Measurements from ENCODE around the gene NOTCH2. TPM values are rescaled to one million over a fixed set of nuclear protein-coding genes. Genes with fewer than 3 reads are reported as not detected.

Gene NOTCH2
- total RNA-seq, 1 experiment from 2014 or later: 4.7 TPM

DNA sequence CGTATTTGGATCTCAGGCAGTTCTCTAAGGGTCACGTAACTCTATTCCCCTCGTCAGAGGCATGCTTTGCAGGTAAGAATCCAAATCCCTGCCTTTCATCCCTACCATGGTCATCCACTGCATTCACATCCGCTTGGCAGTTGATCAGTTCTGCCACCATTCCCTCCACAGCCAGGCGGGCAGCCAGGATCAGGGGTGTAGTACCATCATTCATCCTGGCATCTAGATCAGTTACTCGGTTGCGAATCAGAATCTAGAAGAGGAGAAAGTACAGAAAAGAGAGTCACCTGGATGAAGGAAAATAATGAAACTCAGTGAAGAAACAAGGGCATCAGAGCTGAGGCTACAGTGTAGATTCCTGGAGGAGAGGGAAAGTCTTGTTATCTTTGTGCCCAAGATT is 151.2 kb downstream of the NOTCH2 start:
- no peak overlapping the region for H3K4me3 ChIP-seq (ENCODE audit: low read length)
- DNase-seq: no peak
- no peaks in the 10 kb centered on the region for H3K9me3 ChIP-seq (ENCODE audit: low read length)
- no peaks in the 10 kb centered on the region for H3K36me3 ChIP-seq (ENCODE audit: insufficient read depth, low read length)
- no peaks in the 10 kb centered on the region for H4K20me1 ChIP-seq (ENCODE audit: insufficient read depth, low read depth, low read length)
- no peaks in the 10 kb centered on the region for H3K4me1 ChIP-seq (ENCODE audit: low read length)
- H3K27ac ChIP-seq (ENCODE audit: low read length): no peak overlapping the region
- H3K27me3 ChIP-seq (ENCODE audit: low read length): no peaks in the 10 kb centered on the region
- H3K79me2 ChIP-seq (ENCODE audit: low read length): no peaks in the 10 kb centered on the region
- H3K4me2 ChIP-seq (ENCODE audit: low read depth, low read length, poor library complexity, severe bottlenecking): no peak overlapping the region
- H2AFZ ChIP-seq (ENCODE audit: low read length): no peak overlapping the region
- no peak overlapping the region for H3K9ac ChIP-seq (ENCODE audit: low read length)
- H3K9me2 ChIP-seq (replicated peaks; ENCODE audit: insufficient read depth, low read length): no peaks in the 10 kb centered on the region

- Histone ChIP-seq H3K79me2 (ENCODE audit: low read length) (no peaks in the 10 kb centered on the region), H3K4me2 (ENCODE audit: low read depth, low read length, poor library complexity, severe bottlenecking) (no peak overlapping the region), H3K27me3 (ENCODE audit: low read length) (no peaks in the 10 kb centered on the region), H3K27ac (ENCODE audit: low read length) (no peak overlapping the region), H3K9me2 (replicated peaks; ENCODE audit: insufficient read depth, low read length) (no peaks in the 10 kb centered on the region), H3K9me3 (ENCODE audit: low read length) (no peaks in the 10 kb centered on the region), H3K36me3 (ENCODE audit: insufficient read depth, low read length) (no peaks in the 10 kb centered on the region), H3K9ac (ENCODE audit: low read length) (no peak overlapping the region), H4K20me1 (ENCODE audit: insufficient read depth, low read depth, low read length) (no peaks in the 10 kb centered on the region), H3K4me3 (ENCODE audit: low read length) (no peak overlapping the region), H2AFZ (ENCODE audit: low read length) (no peak overlapping the region), H3K4me1 (ENCODE audit: low read length) (no peaks in the 10 kb centered on the region)
- DNase-seq: no peak
These were observed 152.0 kb downstream of the NOTCH2 start for GRCh38 chr1:119917304-119918055.

GRCh38 chr1:119915517-119915916 is 153.9 kb downstream of the NOTCH2 start:
- Histone ChIP-seq H3K27ac (ENCODE audit: low read length) (no peak overlapping the region), H3K9me2 (replicated peaks; ENCODE audit: insufficient read depth, low read length) (no peaks in the 10 kb centered on the region), H3K9me3 (ENCODE audit: low read length) (no peaks in the 10 kb centered on the region), H3K27me3 (ENCODE audit: low read length) (no peaks in the 10 kb centered on the region), H3K4me3 (ENCODE audit: low read length) (no peak overlapping the region), H3K4me2 (ENCODE audit: low read depth, low read length, poor library complexity, severe bottlenecking) (no peak overlapping the region), H3K79me2 (ENCODE audit: low read length) (no peaks in the 10 kb centered on the region), H4K20me1 (ENCODE audit: insufficient read depth, low read depth, low read length) (no peaks in the 10 kb centered on the region), H3K4me1 (ENCODE audit: low read length) (no peaks in the 10 kb centered on the region), H2AFZ (ENCODE audit: low read length) (no peak overlapping the region), H3K9ac (ENCODE audit: low read length) (no peak overlapping the region), H3K36me3 (ENCODE audit: insufficient read depth, low read length) (no peaks in the 10 kb centered on the region)
- DNase-seq: no peak

GRCh38 chr1:119914071-119914470 is 155.4 kb downstream of the NOTCH2 start:
- Histone ChIP-seq H3K79me2 (ENCODE audit: low read length) (no peaks in the 10 kb centered on the region), H3K9ac (ENCODE audit: low read length) (no peak overlapping the region), H3K9me2 (replicated peaks; ENCODE audit: insufficient read depth, low read length) (no peaks in the 10 kb centered on the region), H3K4me3 (ENCODE audit: low read length) (no peak overlapping the region), H3K4me1 (ENCODE audit: low read length) (no peaks in the 10 kb centered on the region), H3K9me3 (ENCODE audit: low read length) (no peaks in the 10 kb centered on the region), H3K36me3 (ENCODE audit: insufficient read depth, low read length) (no peaks in the 10 kb centered on the region), H4K20me1 (ENCODE audit: insufficient read depth, low read depth, low read length) (no peaks in the 10 kb centered on the region), H3K27me3 (ENCODE audit: low read length) (no peaks in the 10 kb centered on the region), H2AFZ (ENCODE audit: low read length) (no peak overlapping the region), H3K27ac (ENCODE audit: low read length) (no peak overlapping the region), H3K4me2 (ENCODE audit: low read depth, low read length, poor library complexity, severe bottlenecking) (no peak overlapping the region)
- DNase-seq: no peak

DNA sequence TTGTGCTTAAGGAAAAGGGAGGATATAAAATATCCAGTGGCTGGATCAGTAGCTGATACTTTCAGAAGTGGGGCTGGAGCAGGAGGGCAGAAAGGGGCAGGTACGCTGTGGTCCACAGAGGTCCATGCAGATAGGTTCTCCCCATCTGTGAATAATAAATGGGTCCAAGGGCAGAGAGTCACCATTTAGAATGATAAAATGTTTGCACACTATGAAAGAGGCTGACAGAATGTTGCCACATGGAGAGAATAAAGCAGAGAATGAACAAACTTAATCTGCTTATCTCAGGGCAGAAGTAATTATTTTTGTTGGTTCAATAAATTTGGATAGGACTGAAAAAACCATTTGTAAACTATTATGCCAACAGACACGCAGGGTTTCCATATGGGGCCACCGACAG is 156.5 kb downstream of the NOTCH2 start:
- DNase-seq: no peak
- Histone ChIP-seq H2AFZ (ENCODE audit: low read length) (no peak overlapping the region), H4K20me1 (ENCODE audit: insufficient read depth, low read depth, low read length) (no peaks in the 10 kb centered on the region), H3K4me2 (ENCODE audit: low read depth, low read length, poor library complexity, severe bottlenecking) (no peak overlapping the region), H3K4me3 (ENCODE audit: low read length) (no peak overlapping the region), H3K27me3 (ENCODE audit: low read length) (no peaks in the 10 kb centered on the region), H3K9me2 (replicated peaks; ENCODE audit: insufficient read depth, low read length) (no peaks in the 10 kb centered on the region), H3K27ac (ENCODE audit: low read length) (no peak overlapping the region), H3K9ac (ENCODE audit: low read length) (no peak overlapping the region), H3K36me3 (ENCODE audit: insufficient read depth, low read length) (no peaks in the 10 kb centered on the region), H3K79me2 (ENCODE audit: low read length) (no peaks in the 10 kb centered on the region), H3K4me1 (ENCODE audit: low read length) (no peaks in the 10 kb centered on the region), H3K9me3 (ENCODE audit: low read length) (no peaks in the 10 kb centered on the region)

DNA sequence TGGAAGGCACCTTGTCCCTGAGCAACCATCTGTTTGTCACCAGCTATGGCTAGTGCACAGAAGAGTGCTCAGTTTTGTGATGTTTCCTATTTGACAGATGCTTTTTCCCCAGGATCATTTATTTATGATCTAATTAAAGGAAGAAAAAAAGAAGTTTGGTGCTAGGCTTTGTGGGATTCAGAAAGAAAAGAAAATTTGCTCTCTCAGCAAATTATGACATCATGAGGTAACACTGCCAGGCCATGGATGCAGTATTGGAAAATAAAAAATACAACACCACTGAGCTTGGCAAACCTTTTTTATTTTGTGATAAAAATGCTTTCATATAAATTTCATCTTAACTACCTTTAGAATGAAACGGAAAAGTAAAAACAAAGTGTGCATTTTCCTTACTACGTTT is 157.7 kb downstream of the NOTCH2 start:
- no peak for DNase-seq
- H3K4me1 ChIP-seq (ENCODE audit: low read length): no peaks in the 10 kb centered on the region
- no peaks in the 10 kb centered on the region for H3K36me3 ChIP-seq (ENCODE audit: insufficient read depth, low read length)
- no peak overlapping the region for H2AFZ ChIP-seq (ENCODE audit: low read length)
- H3K27me3 ChIP-seq (ENCODE audit: low read length): no peaks in the 10 kb centered on the region
- no peaks in the 10 kb centered on the region for H4K20me1 ChIP-seq (ENCODE audit: insufficient read depth, low read depth, low read length)
- H3K9me3 ChIP-seq (ENCODE audit: low read length): no peaks in the 10 kb centered on the region
- no peaks in the 10 kb centered on the region for H3K79me2 ChIP-seq (ENCODE audit: low read length)
- H3K4me2 ChIP-seq (ENCODE audit: low read depth, low read length, poor library complexity, severe bottlenecking): no peak overlapping the region
- no peak overlapping the region for H3K27ac ChIP-seq (ENCODE audit: low read length)
- H3K9me2 ChIP-seq (replicated peaks; ENCODE audit: insufficient read depth, low read length): no peaks in the 10 kb centered on the region
- H3K4me3 ChIP-seq (ENCODE audit: low read length): no peak overlapping the region
- no peak overlapping the region for H3K9ac ChIP-seq (ENCODE audit: low read length)

DNA sequence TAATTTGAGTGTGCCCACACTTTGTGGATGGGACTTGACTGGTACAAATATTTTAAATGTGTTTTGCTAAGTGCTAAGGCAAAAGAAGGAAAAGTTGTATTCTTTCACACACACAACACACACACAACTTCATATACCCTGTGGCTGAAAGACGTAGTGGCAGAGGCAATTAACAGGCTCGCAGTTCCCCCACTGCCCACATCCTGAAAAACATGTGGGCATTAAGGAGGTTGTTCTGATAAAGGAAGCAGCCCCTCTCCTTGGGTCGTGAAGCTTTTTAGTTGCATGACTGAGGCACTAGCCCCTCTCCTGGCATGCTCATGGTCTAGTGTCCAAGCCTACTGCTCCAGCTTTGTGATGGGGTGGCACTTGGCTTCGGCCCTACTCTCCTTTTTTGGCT is 158.8 kb downstream of the NOTCH2 start:
- H4K20me1 ChIP-seq (ENCODE audit: insufficient read depth, low read depth, low read length): no peaks in the 10 kb centered on the region
- no peak overlapping the region for H3K4me3 ChIP-seq (ENCODE audit: low read length)
- H2AFZ ChIP-seq (ENCODE audit: low read length): no peak overlapping the region
- no peaks in the 10 kb centered on the region for H3K27me3 ChIP-seq (ENCODE audit: low read length)
- no peak overlapping the region for H3K27ac ChIP-seq (ENCODE audit: low read length)
- no peak for DNase-seq
- no peaks in the 10 kb centered on the region for H3K4me1 ChIP-seq (ENCODE audit: low read length)
- H3K9ac ChIP-seq (ENCODE audit: low read length): no peak overlapping the region
- no peaks in the 10 kb centered on the region for H3K36me3 ChIP-seq (ENCODE audit: insufficient read depth, low read length)
- H3K9me3 ChIP-seq (ENCODE audit: low read length): no peaks in the 10 kb centered on the region
- no peaks in the 10 kb centered on the region for H3K9me2 ChIP-seq (replicated peaks; ENCODE audit: insufficient read depth, low read length)
- H3K79me2 ChIP-seq (ENCODE audit: low read length): no peaks in the 10 kb centered on the region
- no peak overlapping the region for H3K4me2 ChIP-seq (ENCODE audit: low read depth, low read length, poor library complexity, severe bottlenecking)

- Histone ChIP-seq H3K4me2 (ENCODE audit: low read depth, low read length, poor library complexity, severe bottlenecking) (no peak overlapping the region), H3K4me3 (ENCODE audit: low read length) (no peak overlapping the region), H3K9me3 (ENCODE audit: low read length) (no peaks in the 10 kb centered on the region), H3K27me3 (ENCODE audit: low read length) (no peaks in the 10 kb centered on the region), H3K79me2 (ENCODE audit: low read length) (no peaks in the 10 kb centered on the region), H2AFZ (ENCODE audit: low read length) (no peak overlapping the region), H4K20me1 (ENCODE audit: insufficient read depth, low read depth, low read length) (no peaks in the 10 kb centered on the region), H3K27ac (ENCODE audit: low read length) (no peak overlapping the region), H3K9ac (ENCODE audit: low read length) (no peak overlapping the region), H3K9me2 (replicated peaks; ENCODE audit: insufficient read depth, low read length) (no peaks in the 10 kb centered on the region), H3K4me1 (ENCODE audit: low read length) (no peaks in the 10 kb centered on the region), H3K36me3 (ENCODE audit: insufficient read depth, low read length) (no peaks in the 10 kb centered on the region)
- DNase-seq: no peak
These were observed 159.4 kb downstream of the NOTCH2 start for GRCh38 chr1:119909890-119910596.
